Upper lobe of left lung (tissue), 4 donors: ENCODE measurements around the gene PDSS2.

ENCODE experiments used
- EP300 ChIP-seq, 4 donors: sonication (generic); formaldehyde crosslinking; IDR thresholded peaks; one replicate each; pipeline ENCODE4 v1.5.1; 2017; ENCODE audit warnings: antibody characterized with exemption in 4 of 4, control low read depth in 2 of 4
- POLR2A ChIP-seq, 4 donors: fragments of 450-650 bp; IDR thresholded peaks; one replicate each; pipeline ENCODE4 v1.5.1; 2016 to 2017; ENCODE audit warnings: antibody characterized with exemption in 4 of 4, mild to moderate bottlenecking in 2 of 4
- POLR2AphosphoS5 ChIP-seq, 2 donors: sonication (generic); formaldehyde crosslinking; IDR thresholded peaks; one replicate each; pipeline ENCODE4 v1.5.1; 2017; ENCODE audit warnings: antibody characterized with exemption in 2 of 2
- TF ChIP-seq, protein P1 (sequence below), 6 experiments: fragments of 450-650 bp in 4 of 6; fragments of 200-600 bp in 2 of 6; sonication (generic) in 2 of 6; IDR thresholded peaks; one replicate each; pipeline ENCODE4 v1.5.1; 2016 to 2019; ENCODE audit warnings: antibody characterized with exemption in 6 of 6

- TF ChIP-seq, protein P1, sequence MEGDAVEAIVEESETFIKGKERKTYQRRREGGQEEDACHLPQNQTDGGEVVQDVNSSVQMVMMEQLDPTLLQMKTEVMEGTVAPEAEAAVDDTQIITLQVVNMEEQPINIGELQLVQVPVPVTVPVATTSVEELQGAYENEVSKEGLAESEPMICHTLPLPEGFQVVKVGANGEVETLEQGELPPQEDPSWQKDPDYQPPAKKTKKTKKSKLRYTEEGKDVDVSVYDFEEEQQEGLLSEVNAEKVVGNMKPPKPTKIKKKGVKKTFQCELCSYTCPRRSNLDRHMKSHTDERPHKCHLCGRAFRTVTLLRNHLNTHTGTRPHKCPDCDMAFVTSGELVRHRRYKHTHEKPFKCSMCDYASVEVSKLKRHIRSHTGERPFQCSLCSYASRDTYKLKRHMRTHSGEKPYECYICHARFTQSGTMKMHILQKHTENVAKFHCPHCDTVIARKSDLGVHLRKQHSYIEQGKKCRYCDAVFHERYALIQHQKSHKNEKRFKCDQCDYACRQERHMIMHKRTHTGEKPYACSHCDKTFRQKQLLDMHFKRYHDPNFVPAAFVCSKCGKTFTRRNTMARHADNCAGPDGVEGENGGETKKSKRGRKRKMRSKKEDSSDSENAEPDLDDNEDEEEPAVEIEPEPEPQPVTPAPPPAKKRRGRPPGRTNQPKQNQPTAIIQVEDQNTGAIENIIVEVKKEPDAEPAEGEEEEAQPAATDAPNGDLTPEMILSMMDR (IDR thresholded peaks at IDR 0.05) = no peak
- TF ChIP-seq POLR2A (IDR thresholded peaks at IDR 0.05) = no peak
- no peak for TF ChIP-seq POLR2AphosphoS5 (IDR thresholded peaks at IDR 0.05)
- TF ChIP-seq EP300 (IDR thresholded peaks at IDR 0.05) = no peak
Observed at GRCh38 chr6:107121266-107121665, 338.1 kb downstream of the PDSS2 start.
